ENCODE data around the gene DNASE1L3. TPM values are rescaled to one million over a fixed set of nuclear protein-coding genes. Genes with fewer than 3 reads are reported as not detected.

Gene DNASE1L3
- total and polyA plus RNA-seq, 2 of the 13 experiments (the other 11 are each of a cell fraction or from before 2014, with no cell fraction given), result 0.86 to 1.7 TPM

GRCh38 chr3:58175437-58176184 is 35.2 kb downstream of the DNASE1L3 start (continued):
- TF ChIP-seq, protein P1, sequence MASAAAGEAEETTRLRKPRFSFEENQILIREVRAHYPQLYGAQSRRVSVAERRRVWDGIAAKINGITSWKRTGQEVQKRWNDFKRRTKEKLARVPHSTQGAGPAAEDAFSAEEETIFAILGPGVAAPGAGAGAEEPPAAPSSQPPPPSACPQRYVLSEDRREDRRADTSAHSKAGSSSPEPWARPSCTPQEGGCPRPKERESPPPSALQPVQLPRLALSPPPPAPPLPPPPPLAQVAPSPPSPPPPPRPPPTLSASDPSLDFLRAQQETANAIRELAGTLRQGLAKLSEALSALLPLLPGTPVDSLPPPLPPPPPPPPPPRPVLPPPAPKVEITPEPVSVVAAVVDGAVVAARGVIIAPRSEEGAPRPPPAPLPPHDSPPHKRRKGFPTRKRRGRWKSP (CRISPR knock-in tag; IDR thresholded peaks at IDR 0.05), result peak; percentile 90
- TF ChIP-seq PRMT3 (CRISPR knock-in tag; IDR thresholded peaks at IDR 0.05; ENCODE audit: borderline replicate concordance, low read depth) (no peak), ZNF276 (CRISPR knock-in tag; IDR thresholded peaks at IDR 0.05; ENCODE audit: low read depth) (peak; percentile 86; the same call in 1 of the 2 replicates), ZNF350 (CRISPR knock-in tag; IDR thresholded peaks at IDR 0.05; ENCODE audit: borderline replicate concordance, low read depth) (0 out of 2 replicates have a peak, but pooled peaks have one; percentile 30), ELK4 (CRISPR knock-in tag; IDR thresholded peaks at IDR 0.05; ENCODE audit: borderline replicate concordance) (no peak), IKZF4 (CRISPR knock-in tag; IDR thresholded peaks at IDR 0.05; ENCODE audit: borderline replicate concordance, low read depth, not compliant biosample characterization) (peak; percentile 72), HNRNPK (IDR thresholded peaks at IDR 0.05; ENCODE audit: low read depth, low read length, poor library complexity, severe bottlenecking) (no peak), GATA4 (IDR thresholded peaks at IDR 0.05; ENCODE audit: borderline replicate concordance, low read depth) (peak; percentile 94), ZNF354B (CRISPR knock-in tag; IDR thresholded peaks at IDR 0.05) (no peak), POLR2A (IDR thresholded peaks at IDR 0.05; ENCODE audit: insufficient read depth in 1 of 2, low read depth in 2 of 2, low read length in 2 of 2) (peak; percentile 55 to 77), NFYC (CRISPR knock-in tag; IDR thresholded peaks at IDR 0.05) (peak; percentile 37; the same call in 1 of the 2 replicates), ZNF510 (CRISPR knock-in tag; IDR thresholded peaks at IDR 0.05; ENCODE audit: low read depth) (0 out of 2 replicates have a peak, but pooled peaks have one; percentile 54), AKAP8 (CRISPR knock-in tag; IDR thresholded peaks at IDR 0.05) (0 out of 2 replicates have a peak, but pooled peaks have one; percentile 47), ZSCAN29 (CRISPR knock-in tag; conservative IDR thresholded peaks at IDR 0.05) (peak; percentile 98), HOXA3 (CRISPR knock-in tag; IDR thresholded peaks at IDR 0.05) (peak; percentile 80; the same call in 1 of the 2 replicates)
- TF ChIP-seq, protein P2, sequence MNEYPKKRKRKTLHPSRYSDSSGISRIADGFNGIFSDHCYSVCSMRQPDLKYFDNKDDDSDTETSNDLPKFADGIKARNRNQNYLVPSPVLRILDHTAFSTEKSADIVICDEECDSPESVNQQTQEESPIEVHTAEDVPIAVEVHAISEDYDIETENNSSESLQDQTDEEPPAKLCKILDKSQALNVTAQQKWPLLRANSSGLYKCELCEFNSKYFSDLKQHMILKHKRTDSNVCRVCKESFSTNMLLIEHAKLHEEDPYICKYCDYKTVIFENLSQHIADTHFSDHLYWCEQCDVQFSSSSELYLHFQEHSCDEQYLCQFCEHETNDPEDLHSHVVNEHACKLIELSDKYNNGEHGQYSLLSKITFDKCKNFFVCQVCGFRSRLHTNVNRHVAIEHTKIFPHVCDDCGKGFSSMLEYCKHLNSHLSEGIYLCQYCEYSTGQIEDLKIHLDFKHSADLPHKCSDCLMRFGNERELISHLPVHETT (CRISPR knock-in tag; conservative IDR thresholded peaks at IDR 0.05), result peak; percentile 69; the same call in 1 of the 2 replicates
- TF ChIP-seq, protein P3, sequence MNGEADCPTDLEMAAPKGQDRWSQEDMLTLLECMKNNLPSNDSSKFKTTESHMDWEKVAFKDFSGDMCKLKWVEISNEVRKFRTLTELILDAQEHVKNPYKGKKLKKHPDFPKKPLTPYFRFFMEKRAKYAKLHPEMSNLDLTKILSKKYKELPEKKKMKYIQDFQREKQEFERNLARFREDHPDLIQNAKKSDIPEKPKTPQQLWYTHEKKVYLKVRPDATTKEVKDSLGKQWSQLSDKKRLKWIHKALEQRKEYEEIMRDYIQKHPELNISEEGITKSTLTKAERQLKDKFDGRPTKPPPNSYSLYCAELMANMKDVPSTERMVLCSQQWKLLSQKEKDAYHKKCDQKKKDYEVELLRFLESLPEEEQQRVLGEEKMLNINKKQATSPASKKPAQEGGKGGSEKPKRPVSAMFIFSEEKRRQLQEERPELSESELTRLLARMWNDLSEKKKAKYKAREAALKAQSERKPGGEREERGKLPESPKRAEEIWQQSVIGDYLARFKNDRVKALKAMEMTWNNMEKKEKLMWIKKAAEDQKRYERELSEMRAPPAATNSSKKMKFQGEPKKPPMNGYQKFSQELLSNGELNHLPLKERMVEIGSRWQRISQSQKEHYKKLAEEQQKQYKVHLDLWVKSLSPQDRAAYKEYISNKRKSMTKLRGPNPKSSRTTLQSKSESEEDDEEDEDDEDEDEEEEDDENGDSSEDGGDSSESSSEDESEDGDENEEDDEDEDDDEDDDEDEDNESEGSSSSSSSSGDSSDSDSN (CRISPR knock-in tag; IDR thresholded peaks at IDR 0.05), result peak; percentile 63
- TF ChIP-seq, protein P4, sequence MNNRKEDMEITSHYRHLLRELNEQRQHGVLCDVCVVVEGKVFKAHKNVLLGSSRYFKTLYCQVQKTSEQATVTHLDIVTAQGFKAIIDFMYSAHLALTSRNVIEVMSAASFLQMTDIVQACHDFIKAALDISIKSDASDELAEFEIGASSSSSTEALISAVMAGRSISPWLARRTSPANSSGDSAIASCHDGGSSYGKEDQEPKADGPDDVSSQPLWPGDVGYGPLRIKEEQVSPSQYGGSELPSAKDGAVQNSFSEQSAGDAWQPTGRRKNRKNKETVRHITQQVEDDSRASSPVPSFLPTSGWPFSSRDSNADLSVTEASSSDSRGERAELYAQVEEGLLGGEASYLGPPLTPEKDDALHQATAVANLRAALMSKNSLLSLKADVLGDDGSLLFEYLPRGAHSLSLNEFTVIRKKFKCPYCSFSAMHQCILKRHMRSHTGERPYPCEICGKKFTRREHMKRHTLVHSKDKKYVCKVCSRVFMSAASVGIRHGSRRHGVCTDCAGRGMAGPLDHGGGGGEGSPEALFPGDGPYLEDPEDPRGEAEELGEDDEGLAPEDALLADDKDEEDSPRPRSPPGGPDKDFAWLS (CRISPR knock-in tag; IDR thresholded peaks at IDR 0.05; ENCODE audit: borderline replicate concordance), result no peak
